HepG2 (cell line): ENCODE results near the gene PLB1. TPM values are rescaled to one million over a fixed set of nuclear protein-coding genes. Genes with fewer than 3 reads are reported as not detected.

ENCODE experiments used
- DPF2 ChIP-seq: sonication (generic); formaldehyde crosslinking; IDR thresholded peaks from 2 replicates; pipeline ENCODE4 v1.4.0; 2020; ENCODE audit warnings: mild to moderate bottlenecking, low read depth, missing genetic modification reagents, borderline replicate concordance
- NR0B2 ChIP-seq: sonication (generic); formaldehyde crosslinking; IDR thresholded peaks from 2 replicates; pipeline ENCODE4 v1.4.0; 2020; ENCODE audit warnings: mild to moderate bottlenecking, missing genetic modification reagents
- SETDB1 ChIP-seq: sonication (generic); formaldehyde crosslinking; IDR thresholded peaks from 2 replicates; pipeline ENCODE4 v1.5.1; 2020; ENCODE audit warnings: missing genetic modification reagents, mild to moderate bottlenecking, borderline replicate concordance
- SRSF4 ChIP-seq: fragments of 200-400 bp; formaldehyde crosslinking; IDR thresholded peaks from one replicate; pipeline ENCODE4 v1.6.1; 2018; ENCODE audit warnings: mild to moderate bottlenecking, low read depth, low read length, moderate library complexity; ENCODE audit not compliant: poor library complexity, severe bottlenecking
- TCF7 ChIP-seq: sonication (generic); IDR thresholded peaks from 2 replicates; pipeline ENCODE4 v1.6.1; 2016; ENCODE audit warnings: antibody characterized with exemption, low read depth
- ZFP37 ChIP-seq: sonication (generic); formaldehyde crosslinking; IDR thresholded peaks from 2 replicates; pipeline ENCODE4 v1.4.0; 2020; ENCODE audit warnings: missing genetic modification reagents, borderline replicate concordance
- ZNF224 ChIP-seq: sonication (generic); formaldehyde crosslinking; IDR thresholded peaks from 2 replicates; pipeline ENCODE4 v1.5.0; 2020; ENCODE audit warnings: mild to moderate bottlenecking, missing genetic modification reagents
- ZNF331 ChIP-seq: sonication (generic); formaldehyde crosslinking; IDR thresholded peaks from 2 replicates; pipeline ENCODE4 v1.4.0; 2020; ENCODE audit warnings: missing genetic modification reagents
- ZNF430 ChIP-seq: sonication (generic); formaldehyde crosslinking; IDR thresholded peaks from 2 replicates; pipeline ENCODE4 v1.9.0; 2021; ENCODE audit warnings: mild to moderate bottlenecking, missing genetic modification reagents
- ZNF597 ChIP-seq: sonication (generic); formaldehyde crosslinking; IDR thresholded peaks from 2 replicates; pipeline ENCODE4 v1.5.0; 2020; ENCODE audit warnings: missing genetic modification reagents
- ZNF670 ChIP-seq: sonication (generic); formaldehyde crosslinking; IDR thresholded peaks from 2 replicates; pipeline ENCODE4 v1.8.0; 2022; ENCODE audit warnings: mild to moderate bottlenecking, missing genetic modification reagents, borderline replicate concordance
- ZNF788 ChIP-seq: sonication (generic); formaldehyde crosslinking; IDR thresholded peaks from 2 replicates; pipeline ENCODE4 v1.5.0; 2020; ENCODE audit warnings: mild to moderate bottlenecking, missing genetic modification reagents, borderline replicate concordance
- polyA plus RNA-seq, 8 experiments: library from polyadenylated mRNA; depleted of rRNA in 3 of 8; stranded (reverse) in 7 of 8; unstranded in 1 of 8; fragments of >200 nt; fragmentation: Illumina TruSeq in 4 of 8; extraction: Trizol in 4 of 8; gene quantifications; 2 replicates each; pipeline versions ENCODE4 v1.2.1 to v1.2.3, GENCODE V29; 2011 to 2016; ENCODE audit warnings: low read depth in 4 of 8, missing spikeins in 1 of 8, mixed read lengths in 1 of 8; ENCODE audit not compliant: insufficient read depth in 1 of 8
- total RNA-seq, 5 experiments: library from RNA; depleted of rRNA; stranded (reverse); fragments of >200 nt; fragmentation: Illumina TruSeq; extraction: Trizol; gene quantifications; 2 replicates each; pipeline ENCODE4 v1.2.3, GENCODE V29; 2016; ENCODE audit warnings: low read depth in 1 of 5
- TF ChIP-seq, protein P1 (sequence below): sonication (generic); formaldehyde crosslinking; IDR thresholded peaks from 2 replicates; pipeline ENCODE4 v1.8.1; 2023; ENCODE audit warnings: missing genetic modification reagents, inconsistent platforms, borderline replicate concordance

Gene PLB1
- total and polyA plus RNA-seq, 2 of the 13 experiments (the other 11 are each of a cell fraction or from before 2014, with no cell fraction given): 0.20 to 1.8 TPM

DNA sequence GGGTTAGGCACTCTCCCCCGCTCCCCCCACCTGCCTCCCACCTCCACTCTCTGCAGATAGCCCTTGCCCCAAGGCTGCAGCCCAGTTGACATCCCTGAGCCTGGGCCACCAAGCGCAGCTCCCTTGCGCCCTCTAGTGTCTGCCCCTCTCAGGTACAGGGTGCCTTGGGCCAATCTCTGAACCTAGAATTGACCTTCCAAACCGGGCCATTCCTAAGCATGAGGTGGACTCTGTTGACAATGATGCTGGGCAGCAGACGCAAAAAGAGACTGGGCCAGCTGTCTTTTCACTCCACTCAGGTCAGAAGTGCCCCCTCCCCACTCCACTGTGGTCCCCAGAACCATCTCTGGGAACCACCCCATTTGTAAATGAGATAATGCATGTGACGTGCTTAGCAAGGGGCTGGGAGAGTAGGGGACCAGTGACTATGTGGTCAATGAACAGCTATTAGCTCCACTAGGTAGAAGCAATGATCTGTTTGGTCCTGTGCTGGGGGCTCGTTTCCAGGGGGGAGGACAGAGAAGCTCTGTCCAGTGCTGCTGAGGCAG is 43.3 kb upstream of the PLB1 start (continued):
- no peak for TF ChIP-seq SRSF4
- TF ChIP-seq ZFP37 (CRISPR knock-in tag): no peak
- no peak for TF ChIP-seq ZNF331 (CRISPR knock-in tag)
- TF ChIP-seq SETDB1 (CRISPR knock-in tag): no peak
- no peak for TF ChIP-seq ZNF670 (CRISPR knock-in tag)
- TF ChIP-seq ZNF597 (CRISPR knock-in tag): no peak
- TF ChIP-seq NR0B2 (CRISPR knock-in tag): peak; percentile 50; the same call in 1 of the 2 replicates
- TF ChIP-seq ZNF788 (CRISPR knock-in tag): no peak
- TF ChIP-seq, protein P1, sequence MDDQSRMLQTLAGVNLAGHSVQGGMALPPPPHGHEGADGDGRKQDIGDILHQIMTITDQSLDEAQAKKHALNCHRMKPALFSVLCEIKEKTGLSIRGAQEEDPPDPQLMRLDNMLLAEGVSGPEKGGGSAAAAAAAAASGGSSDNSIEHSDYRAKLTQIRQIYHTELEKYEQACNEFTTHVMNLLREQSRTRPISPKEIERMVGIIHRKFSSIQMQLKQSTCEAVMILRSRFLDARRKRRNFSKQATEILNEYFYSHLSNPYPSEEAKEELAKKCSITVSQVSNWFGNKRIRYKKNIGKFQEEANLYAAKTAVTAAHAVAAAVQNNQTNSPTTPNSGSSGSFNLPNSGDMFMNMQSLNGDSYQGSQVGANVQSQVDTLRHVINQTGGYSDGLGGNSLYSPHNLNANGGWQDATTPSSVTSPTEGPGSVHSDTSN (CRISPR knock-in tag): no peak
- TF ChIP-seq DPF2 (CRISPR knock-in tag): no peak
- no peak for TF ChIP-seq ZNF224 (CRISPR knock-in tag)
- TF ChIP-seq TCF7: no peak
- no peak for TF ChIP-seq ZNF430 (CRISPR knock-in tag)
